Nephron (organoid): ENCODE measurements around the gene CETN3.
A peak's percentile ranks its signal among the peaks of the same experiment; 100 is the strongest.

Experiments used
- H3K27ac Mint-ChIP-seq, 3 experiments: 2 replicates each; pipeline ENCODE4 v1.8.0; 2020; ENCODE audit warnings: mixed read lengths in 3 of 3, mild to moderate bottlenecking in 2 of 3, moderate library complexity in 1 of 3
- H3K27me3 Mint-ChIP-seq: 2 replicates; pipeline ENCODE4 v1.8.0; 2021; ENCODE audit warnings: low read depth, mild to moderate bottlenecking, moderate library complexity, mixed read lengths
- H3K36me3 Mint-ChIP-seq: 2 replicates; pipeline ENCODE4 v1.8.0; 2020; ENCODE audit warnings: low read depth, mixed read lengths
- H3K4me1 Mint-ChIP-seq: 2 replicates; pipeline ENCODE4 v1.8.0; 2020; ENCODE audit warnings: mixed read lengths
- H3K4me3 Mint-ChIP-seq, 3 experiments: 2 replicates each; pipeline ENCODE4 v1.8.0; 2020; ENCODE audit warnings: mild to moderate bottlenecking in 3 of 3, mixed read lengths in 3 of 3, moderate library complexity in 2 of 3
- H3K9me3 Mint-ChIP-seq: 2 replicates; pipeline ENCODE4 v1.8.0; 2020; ENCODE audit warnings: mixed read lengths
- TF ChIP-seq, protein P1 (sequence below), 3 experiments: fragments of 200-600 bp; sonication (generic); IDR thresholded peaks; one replicate each; pipeline ENCODE4 v1.5.0; 2021; ENCODE audit warnings: antibody characterized with exemption in 3 of 3; ENCODE audit not compliant: unreplicated experiment in 3 of 3

Gene CETN3

GRCh38 chr5:90409318-90410177, at the start of gene CETN3:
Gene CETN3 (minus strand): TSS chr5:90409756. CDS start chr5:90409661, 95 bp downstream.
- Mint-ChIP-seq H3K36me3 (peaks cover 7% of the 10 kb centered on the region), H3K27me3 (no peaks in the 10 kb centered on the region)

DNA sequence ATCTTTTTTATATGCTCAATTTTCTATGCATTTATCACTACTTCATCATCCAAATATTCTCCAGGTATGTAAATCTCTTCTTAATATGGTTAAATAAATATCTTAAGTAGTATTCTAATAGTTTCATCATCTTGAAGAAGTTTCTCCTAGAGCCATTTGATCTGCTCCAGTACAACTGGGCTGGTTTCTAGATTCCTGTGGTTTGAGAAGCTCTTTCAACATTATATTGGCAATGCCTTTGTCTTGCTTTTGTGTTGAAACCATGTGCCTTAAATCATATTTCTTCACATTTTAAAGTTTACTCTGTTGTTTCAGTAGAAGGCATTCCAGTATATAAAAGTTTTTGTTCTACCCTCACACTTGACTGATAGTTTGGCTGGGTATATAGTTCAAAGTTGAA, 37.4 kb upstream of the CETN3 start:
- no peaks in the 10 kb centered on the region for H3K27me3 Mint-ChIP-seq
- no peaks in the 10 kb centered on the region for H3K4me1 Mint-ChIP-seq
- TF ChIP-seq, protein P1, sequence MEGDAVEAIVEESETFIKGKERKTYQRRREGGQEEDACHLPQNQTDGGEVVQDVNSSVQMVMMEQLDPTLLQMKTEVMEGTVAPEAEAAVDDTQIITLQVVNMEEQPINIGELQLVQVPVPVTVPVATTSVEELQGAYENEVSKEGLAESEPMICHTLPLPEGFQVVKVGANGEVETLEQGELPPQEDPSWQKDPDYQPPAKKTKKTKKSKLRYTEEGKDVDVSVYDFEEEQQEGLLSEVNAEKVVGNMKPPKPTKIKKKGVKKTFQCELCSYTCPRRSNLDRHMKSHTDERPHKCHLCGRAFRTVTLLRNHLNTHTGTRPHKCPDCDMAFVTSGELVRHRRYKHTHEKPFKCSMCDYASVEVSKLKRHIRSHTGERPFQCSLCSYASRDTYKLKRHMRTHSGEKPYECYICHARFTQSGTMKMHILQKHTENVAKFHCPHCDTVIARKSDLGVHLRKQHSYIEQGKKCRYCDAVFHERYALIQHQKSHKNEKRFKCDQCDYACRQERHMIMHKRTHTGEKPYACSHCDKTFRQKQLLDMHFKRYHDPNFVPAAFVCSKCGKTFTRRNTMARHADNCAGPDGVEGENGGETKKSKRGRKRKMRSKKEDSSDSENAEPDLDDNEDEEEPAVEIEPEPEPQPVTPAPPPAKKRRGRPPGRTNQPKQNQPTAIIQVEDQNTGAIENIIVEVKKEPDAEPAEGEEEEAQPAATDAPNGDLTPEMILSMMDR (IDR thresholded peaks at IDR 0.05; ENCODE audit: unreplicated experiment in 3 of 3) = no peak
- H3K27ac Mint-ChIP-seq = no peak overlapping the region
- peaks cover 11% of the 10 kb centered on the region for H3K9me3 Mint-ChIP-seq
- peaks cover 5% of the 10 kb centered on the region for H3K36me3 Mint-ChIP-seq
- no peak overlapping the region for H3K4me3 Mint-ChIP-seq

More at GRCh38 chr5:90409318-90410177, at the start of gene CETN3:
- Mint-ChIP-seq H3K4me3 (no peak within 1 kb of the TSS), H3K27ac (no peak within 1 kb of the TSS), H3K9me3 (no peaks in the 10 kb centered on the region), H3K4me1 (peaks cover 12% of the 10 kb centered on the region)
- TF ChIP-seq, protein P1 (IDR thresholded peaks at IDR 0.05; ENCODE audit: unreplicated experiment in 3 of 3) = no peak

DNA sequence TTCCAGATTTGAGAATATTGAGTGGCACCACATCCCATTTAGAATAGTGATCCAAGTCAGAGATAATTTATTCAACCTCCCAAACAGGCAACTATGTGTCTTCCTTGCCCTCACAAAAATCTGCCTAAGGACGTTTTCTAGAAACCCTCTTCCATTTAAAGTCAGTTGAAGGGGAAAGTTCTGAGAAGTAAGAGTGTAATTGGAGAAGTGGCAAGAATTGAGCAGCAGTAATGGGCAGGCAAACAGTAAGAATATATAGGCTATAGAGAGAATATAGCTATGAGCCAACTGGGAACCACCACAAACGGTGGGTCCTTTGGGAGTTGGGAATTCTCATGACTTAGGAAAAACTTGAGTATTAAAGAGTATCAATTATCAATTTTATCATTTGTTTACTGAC, 31.1 kb upstream of the CETN3 start:
- H3K27ac Mint-ChIP-seq = peak overlapping the region in 1 of 3 experiments; percentile 93
- peaks cover 7% of the 10 kb centered on the region for H3K27me3 Mint-ChIP-seq
- H3K36me3 Mint-ChIP-seq = no peaks in the 10 kb centered on the region
- TF ChIP-seq, protein P1 (IDR thresholded peaks at IDR 0.05; ENCODE audit: unreplicated experiment in 3 of 3) = no peak
- peak overlapping the region; percentile 79 to 89 (median 84) for H3K4me3 Mint-ChIP-seq
- H3K9me3 Mint-ChIP-seq = peaks cover 6% of the 10 kb centered on the region
- peaks cover 11% of the 10 kb centered on the region for H3K4me1 Mint-ChIP-seq

DNA sequence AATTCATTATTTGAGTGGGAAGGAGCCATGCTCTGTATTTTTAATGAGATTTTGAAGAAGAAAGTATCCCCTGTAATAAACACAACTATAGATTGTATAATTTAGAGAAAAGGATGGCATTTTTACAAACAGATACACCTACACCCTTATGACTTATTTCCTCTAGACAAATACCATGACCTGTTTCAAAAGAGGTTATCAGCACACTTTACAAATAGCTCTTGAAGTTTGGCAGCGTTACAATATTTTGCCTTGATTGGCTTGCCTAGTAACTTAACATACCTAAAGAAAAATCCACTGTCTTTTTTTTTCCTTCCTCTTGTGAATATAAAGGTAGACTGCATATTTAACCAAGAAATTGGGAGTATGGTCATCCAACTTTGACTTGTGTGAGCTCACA, 28.5 kb upstream of the CETN3 start:
- Mint-ChIP-seq H3K27me3 (peaks cover 7% of the 10 kb centered on the region), H3K27ac (no peak overlapping the region), H3K4me3 (no peak overlapping the region), H3K9me3 (no peaks in the 10 kb centered on the region), H3K36me3 (no peaks in the 10 kb centered on the region), H3K4me1 (peaks cover 11% of the 10 kb centered on the region)
- TF ChIP-seq, protein P1 (IDR thresholded peaks at IDR 0.05; ENCODE audit: unreplicated experiment in 3 of 3) = no peak

DNA sequence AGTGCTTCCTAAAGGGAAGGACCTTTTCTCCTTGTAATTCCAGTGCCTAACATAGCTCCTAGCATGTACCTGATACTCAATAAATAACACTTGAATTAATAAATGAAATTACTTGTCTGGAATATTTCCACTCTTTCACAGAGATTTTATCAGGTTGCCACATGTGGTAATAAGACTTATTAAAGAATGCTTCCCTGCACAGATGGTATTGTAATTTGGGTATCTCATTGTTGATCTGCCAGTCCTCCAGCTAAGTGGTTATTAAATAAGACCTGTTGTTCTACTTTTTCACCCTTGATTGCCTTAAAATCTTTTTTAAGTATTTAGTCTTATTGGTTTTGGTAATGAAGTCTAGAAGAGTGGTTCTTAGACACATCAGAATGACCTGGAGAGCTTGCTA, 28.1 kb upstream of the CETN3 start:
- Mint-ChIP-seq H3K9me3 (no peaks in the 10 kb centered on the region), H3K27ac (no peak overlapping the region), H3K4me3 (no peak overlapping the region), H3K27me3 (peaks cover 7% of the 10 kb centered on the region), H3K4me1 (peaks cover 11% of the 10 kb centered on the region), H3K36me3 (no peaks in the 10 kb centered on the region)
- TF ChIP-seq, protein P1 (IDR thresholded peaks at IDR 0.05; ENCODE audit: unreplicated experiment in 3 of 3) = no peak
